ENCODE data around the gene SLC38A2. TPM values are rescaled to one million over a fixed set of nuclear protein-coding genes. Genes with fewer than 3 reads are reported as not detected.
A peak's percentile ranks its signal among the peaks of the same experiment; 100 is the strongest.

The SLC38A2 gene
- total RNA-seq, 1 donor from 2014 or later, result 421 TPM

DNA sequence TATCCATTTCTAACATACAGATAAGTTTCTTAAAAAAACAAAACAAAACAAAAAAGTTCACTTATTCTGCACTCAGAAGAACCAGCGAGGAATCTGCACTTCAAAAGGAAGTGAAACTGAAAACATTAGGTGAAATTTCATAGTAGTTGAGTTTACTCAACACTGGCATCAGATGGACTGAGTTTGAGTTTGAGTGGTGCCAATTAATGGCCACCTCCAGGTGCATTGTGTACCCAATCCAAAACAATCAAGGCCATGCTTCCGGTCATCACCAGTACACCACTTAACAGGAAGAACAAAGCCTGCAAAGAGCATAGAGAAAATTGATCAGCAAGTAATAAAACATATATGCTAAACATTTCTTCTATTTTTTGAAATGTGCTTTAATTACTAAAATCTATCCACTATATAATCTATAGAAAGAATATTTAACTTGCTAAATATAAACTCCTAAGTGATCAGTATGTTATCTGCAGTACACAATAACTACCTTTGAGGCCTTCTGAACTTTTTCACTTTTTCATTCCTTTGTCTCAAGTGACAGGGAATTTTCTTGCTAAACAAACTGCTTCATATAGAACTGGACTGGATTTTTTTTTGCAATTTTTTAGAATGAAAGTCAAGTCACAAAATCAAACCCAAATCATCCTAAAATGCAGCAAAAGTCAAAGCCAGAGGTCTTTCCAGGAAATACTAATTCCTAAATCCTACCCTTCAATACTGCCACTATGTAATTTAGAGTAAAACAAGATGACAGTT is 11.5 kb downstream of the SLC38A2 start:
- Histone ChIP-seq H3K4me3 (ENCODE audit: insufficient read depth, low read depth, low read length) (no peak overlapping the region), H2AFZ (ENCODE audit: low read depth, low read length) (no peak overlapping the region), H3K9ac (ENCODE audit: low read length) (no peak overlapping the region), H3K4me2 (ENCODE audit: low read length) (no peak overlapping the region), H3K79me2 (ENCODE audit: insufficient read depth, low read length) (peaks cover 10% of the 10 kb centered on the region), H3K27me3 (ENCODE audit: insufficient read depth, low read length) (no peaks in the 10 kb centered on the region), H3K36me3 (ENCODE audit: insufficient read depth, low read length) (peaks cover 73% of the 10 kb centered on the region), H3K27ac (ENCODE audit: low read depth, low read length) (no peak overlapping the region), H3K4me1 (ENCODE audit: insufficient read depth, low read length) (peaks cover 7% of the 10 kb centered on the region), H3K9me3 (ENCODE audit: insufficient read depth, low read depth, low read length) (no peaks in the 10 kb centered on the region), H4K20me1 (ENCODE audit: insufficient read depth, low read length) (peaks cover 88% of the 10 kb centered on the region)
- TF ChIP-seq EZH2 (IDR thresholded peaks at IDR 0.05; ENCODE audit: insufficient read depth, low read length), result no peak
- TF ChIP-seq, protein P1, sequence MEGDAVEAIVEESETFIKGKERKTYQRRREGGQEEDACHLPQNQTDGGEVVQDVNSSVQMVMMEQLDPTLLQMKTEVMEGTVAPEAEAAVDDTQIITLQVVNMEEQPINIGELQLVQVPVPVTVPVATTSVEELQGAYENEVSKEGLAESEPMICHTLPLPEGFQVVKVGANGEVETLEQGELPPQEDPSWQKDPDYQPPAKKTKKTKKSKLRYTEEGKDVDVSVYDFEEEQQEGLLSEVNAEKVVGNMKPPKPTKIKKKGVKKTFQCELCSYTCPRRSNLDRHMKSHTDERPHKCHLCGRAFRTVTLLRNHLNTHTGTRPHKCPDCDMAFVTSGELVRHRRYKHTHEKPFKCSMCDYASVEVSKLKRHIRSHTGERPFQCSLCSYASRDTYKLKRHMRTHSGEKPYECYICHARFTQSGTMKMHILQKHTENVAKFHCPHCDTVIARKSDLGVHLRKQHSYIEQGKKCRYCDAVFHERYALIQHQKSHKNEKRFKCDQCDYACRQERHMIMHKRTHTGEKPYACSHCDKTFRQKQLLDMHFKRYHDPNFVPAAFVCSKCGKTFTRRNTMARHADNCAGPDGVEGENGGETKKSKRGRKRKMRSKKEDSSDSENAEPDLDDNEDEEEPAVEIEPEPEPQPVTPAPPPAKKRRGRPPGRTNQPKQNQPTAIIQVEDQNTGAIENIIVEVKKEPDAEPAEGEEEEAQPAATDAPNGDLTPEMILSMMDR (IDR thresholded peaks at IDR 0.05; ENCODE audit: insufficient read depth, low read depth, low read length), result no peak
- Mint-ChIP-seq H3K27me3 (ENCODE audit: low read depth, unreplicated experiment) (no peaks in the 10 kb centered on the region), H3K36me3 (ENCODE audit: low read depth, unreplicated experiment) (peaks cover 26% of the 10 kb centered on the region), H3K27ac (ENCODE audit: unreplicated experiment) (no peak overlapping the region), H3K4me3 (ENCODE audit: unreplicated experiment) (peak overlapping the region; percentile 14), H3K4me1 (ENCODE audit: low read depth, unreplicated experiment) (peaks cover 31% of the 10 kb centered on the region), H3K9me3 (ENCODE audit: unreplicated experiment) (no peaks in the 10 kb centered on the region)
- DNase-seq (ENCODE audit: low read depth), result no peak
- no peak for FAIRE-seq

DNA sequence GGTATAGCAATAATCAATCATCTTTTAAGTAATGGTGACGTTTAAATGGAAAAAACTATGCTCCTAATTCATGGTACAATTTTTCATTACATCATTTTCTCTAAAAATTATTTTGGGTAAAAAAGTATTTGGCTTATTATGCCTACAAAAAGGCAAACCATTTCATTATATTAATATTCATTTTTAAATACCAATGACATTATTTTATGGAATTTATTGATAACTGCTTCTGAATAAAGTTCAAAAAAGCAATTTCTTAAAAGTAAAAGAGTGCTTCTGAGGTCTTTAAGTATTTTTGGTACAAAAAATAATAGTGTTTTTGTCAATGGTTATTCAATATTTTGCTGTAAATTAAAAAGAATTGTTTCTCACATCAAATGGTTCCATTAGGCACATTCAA is 12.2 kb downstream of the SLC38A2 start:
- H3K27ac ChIP-seq (ENCODE audit: low read depth, low read length), result no peak overlapping the region

More for the DNA sequence above, 12.2 kb downstream of the SLC38A2 start:
- peaks cover 8% of the 10 kb centered on the region for H3K79me2 ChIP-seq (ENCODE audit: insufficient read depth, low read length)
- no peak overlapping the region for H3K27ac Mint-ChIP-seq (ENCODE audit: unreplicated experiment)
- H3K36me3 ChIP-seq (ENCODE audit: insufficient read depth, low read length), result peaks cover 66% of the 10 kb centered on the region
- H3K4me3 Mint-ChIP-seq (ENCODE audit: unreplicated experiment), result no peak overlapping the region
- no peaks in the 10 kb centered on the region for H3K27me3 ChIP-seq (ENCODE audit: insufficient read depth, low read length)
- H4K20me1 ChIP-seq (ENCODE audit: insufficient read depth, low read length), result peaks cover 81% of the 10 kb centered on the region
- H3K9me3 ChIP-seq (ENCODE audit: insufficient read depth, low read depth, low read length), result no peaks in the 10 kb centered on the region
- H3K27me3 Mint-ChIP-seq (ENCODE audit: low read depth, unreplicated experiment), result no peaks in the 10 kb centered on the region
- H3K4me3 ChIP-seq (ENCODE audit: insufficient read depth, low read depth, low read length), result no peak overlapping the region
- H3K4me1 Mint-ChIP-seq (ENCODE audit: low read depth, unreplicated experiment), result peaks cover 25% of the 10 kb centered on the region
- no peak for FAIRE-seq
- DNase-seq (ENCODE audit: low read depth), result no peak
- H3K36me3 Mint-ChIP-seq (ENCODE audit: low read depth, unreplicated experiment), result peaks cover 26% of the 10 kb centered on the region
- no peak overlapping the region for H3K9ac ChIP-seq (ENCODE audit: low read length)
- no peak overlapping the region for H3K4me2 ChIP-seq (ENCODE audit: low read length)
- H2AFZ ChIP-seq (ENCODE audit: low read depth, low read length), result no peak overlapping the region
- TF ChIP-seq, protein P1 (IDR thresholded peaks at IDR 0.05; ENCODE audit: insufficient read depth, low read depth, low read length), result no peak
- TF ChIP-seq EZH2 (IDR thresholded peaks at IDR 0.05; ENCODE audit: insufficient read depth, low read length), result no peak
- H3K4me1 ChIP-seq (ENCODE audit: insufficient read depth, low read length), result no peaks in the 10 kb centered on the region
- no peaks in the 10 kb centered on the region for H3K9me3 Mint-ChIP-seq (ENCODE audit: unreplicated experiment)
